Measurements from ENCODE around the gene TPST2. TPM values are rescaled to one million over a fixed set of nuclear protein-coding genes. Genes with fewer than 3 reads are reported as not detected.

The TPST2 gene
- total and polyA plus RNA-seq, 9 of the 15 experiments (the other 6 are each of a cell fraction or from before 2014, with no cell fraction given), result 14.2 to 123 (median 60.1) TPM

GRCh38 chr22:26597480-26597879 lies 7.5 kb upstream of the TPST2 start (continued):
- no peak for TF ChIP-seq TEAD1 (CRISPR knock-in tag; IDR thresholded peaks at IDR 0.05)

DNA sequence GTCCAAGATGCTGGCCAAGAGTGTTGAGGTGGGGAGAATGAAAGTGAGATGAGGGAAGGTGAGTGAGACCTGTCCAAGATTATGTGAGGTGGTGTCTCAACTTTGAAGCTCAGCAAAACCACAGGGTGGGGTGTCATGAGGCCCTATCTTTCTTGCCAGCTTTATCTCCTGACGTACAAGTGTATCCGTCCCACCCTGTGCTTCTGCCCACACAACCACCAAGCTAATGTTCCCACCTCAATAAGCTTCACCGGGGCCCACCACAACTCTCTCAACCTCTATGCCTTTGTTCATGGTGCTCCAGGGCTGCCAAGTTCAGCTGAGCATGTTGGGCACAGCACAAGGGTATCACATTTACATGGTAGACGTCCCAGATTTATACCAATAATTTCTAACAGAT lies 7.1 kb upstream of the TPST2 start:
- TF ChIP-seq ATF7 (IDR thresholded peaks at IDR 0.05) (no peak), ARID1B (IDR thresholded peaks at IDR 0.05) (0 out of 2 replicates have a peak, but pooled peaks have one; percentile 28), NBN (IDR thresholded peaks at IDR 0.05; ENCODE audit: low read depth) (no peak), CAMTA2 (CRISPR knock-in tag; conservative IDR thresholded peaks at IDR 0.05) (no peak), ZBTB17 (CRISPR knock-in tag; IDR thresholded peaks at IDR 0.05) (no peak), CREM (IDR thresholded peaks at IDR 0.05; ENCODE audit: low read depth) (peak; percentile 47; the same call in 1 of the 2 replicates), CBFA2T3 (IDR thresholded peaks at IDR 0.05) (peak; percentile 24; the same call in 1 of the 2 replicates)
- no TSS peak for BruUV-seq (replicated peaks)
- in situ Hi-C loops (cut with MboI), result no loop called here
- no peak overlapping the region for H2AFZ ChIP-seq (ENCODE audit: low read depth, low read length)
- no peak overlapping the region for H3K4me2 ChIP-seq (ENCODE audit: insufficient read depth, low read length)
- ATAC-seq, result no peak
- no peaks in the 10 kb centered on the region for H3K9me1 ChIP-seq (ENCODE audit: control insufficient read depth, insufficient read depth, low read length)
- peaks cover 4 to 8% of the 10 kb centered on the region in 2 experiments; a peak in 3 of 5 replicates for H3K4me1 ChIP-seq (replicated peaks in 1 of 2; ENCODE audit: control insufficient read depth in 2 of 2, insufficient read depth in 2 of 2, low read length in 2 of 2)
- H4K20me1 ChIP-seq (replicated peaks; ENCODE audit: control insufficient read depth, insufficient read depth, low read length), result no peaks in the 10 kb centered on the region
- DNase-seq (ENCODE audit: extremely low read depth in 1 of 4, low spot score in 3 of 4), result peak in 2 of 4 experiments; percentile 27 to 29
- no peaks in the 10 kb centered on the region for H3K36me3 ChIP-seq (ENCODE audit: control insufficient read depth, insufficient read depth, low read length)
- no peak for FAIRE-seq
- H3K27me3 ChIP-seq (ENCODE audit: control insufficient read depth in 2 of 2, insufficient read depth in 2 of 2, low read length in 2 of 2), result no peaks in the 10 kb centered on the region
- WGBS (ENCODE audit: insufficient coverage, low coverage, missing lambda C conversion rate), result 6% methylated on average over 4 of the region's 4 CpGs
- intact Hi-C loops (cut with micrococcal nuclease), result no loop called here
- no peak overlapping the region for H3K4me3 ChIP-seq
- H3K27ac ChIP-seq (ENCODE audit: extremely low read depth, low read depth, low read length), result no peak overlapping the region
- no peaks in the 10 kb centered on the region for H3K9me3 ChIP-seq (replicated peaks; ENCODE audit: control insufficient read depth, insufficient read depth, low read depth, low read length)
- peak overlapping the region in 1 of 2 experiments; percentile 7; a peak in 1 of 4 replicates for H3K9ac ChIP-seq (ENCODE audit: insufficient read depth in 1 of 2, low read depth in 2 of 2, low read length in 2 of 2)
- CTCF ChIA-PET (ENCODE audit: low intra/inter-chr PET ratio), result no interaction called here
- no peaks in the 10 kb centered on the region for H3K79me2 ChIP-seq (ENCODE audit: control insufficient read depth, insufficient read depth, low read length)
- POLR2A ChIA-PET, result interaction anchor here (0.6 to 0.9 kb wide), 2 partner anchors 20 to 1889 kb away, joined by 3 read pairs; no protein-coding TSS in a partner anchor
